Measurements from ENCODE around the gene MTNR1A.
"Not testable (repeated sequence)": the region's sequence is repeated elsewhere in the genome, so short reads cannot be mapped to it uniquely, and the experiment has no call there.

DNA sequence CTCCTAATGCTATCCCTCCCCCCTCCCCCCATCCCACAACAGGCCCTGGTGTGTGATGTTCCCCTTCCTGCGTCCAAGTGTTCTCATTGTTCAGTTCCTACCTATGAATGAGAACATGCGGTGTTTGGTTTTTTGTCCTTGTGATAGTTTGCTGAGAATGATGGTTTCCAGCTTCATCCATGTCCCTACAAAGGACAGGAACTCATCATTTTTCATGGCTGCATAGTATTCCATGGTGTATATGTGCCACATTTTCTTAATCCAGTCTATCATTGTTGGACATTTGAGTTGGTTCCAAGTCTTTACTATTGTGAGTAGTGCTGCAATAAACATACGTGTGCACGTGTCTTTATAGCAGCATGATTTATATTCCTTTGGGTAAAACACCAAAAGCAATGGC lies 31.4 kb downstream of the MTNR1A start:
- TF ChIP-seq, protein P1, sequence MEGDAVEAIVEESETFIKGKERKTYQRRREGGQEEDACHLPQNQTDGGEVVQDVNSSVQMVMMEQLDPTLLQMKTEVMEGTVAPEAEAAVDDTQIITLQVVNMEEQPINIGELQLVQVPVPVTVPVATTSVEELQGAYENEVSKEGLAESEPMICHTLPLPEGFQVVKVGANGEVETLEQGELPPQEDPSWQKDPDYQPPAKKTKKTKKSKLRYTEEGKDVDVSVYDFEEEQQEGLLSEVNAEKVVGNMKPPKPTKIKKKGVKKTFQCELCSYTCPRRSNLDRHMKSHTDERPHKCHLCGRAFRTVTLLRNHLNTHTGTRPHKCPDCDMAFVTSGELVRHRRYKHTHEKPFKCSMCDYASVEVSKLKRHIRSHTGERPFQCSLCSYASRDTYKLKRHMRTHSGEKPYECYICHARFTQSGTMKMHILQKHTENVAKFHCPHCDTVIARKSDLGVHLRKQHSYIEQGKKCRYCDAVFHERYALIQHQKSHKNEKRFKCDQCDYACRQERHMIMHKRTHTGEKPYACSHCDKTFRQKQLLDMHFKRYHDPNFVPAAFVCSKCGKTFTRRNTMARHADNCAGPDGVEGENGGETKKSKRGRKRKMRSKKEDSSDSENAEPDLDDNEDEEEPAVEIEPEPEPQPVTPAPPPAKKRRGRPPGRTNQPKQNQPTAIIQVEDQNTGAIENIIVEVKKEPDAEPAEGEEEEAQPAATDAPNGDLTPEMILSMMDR (IDR thresholded peaks at IDR 0.05): not testable (repeated sequence)
- TF ChIP-seq POLR2A (IDR thresholded peaks at IDR 0.05): not testable (repeated sequence)
